GM23338 (cell line): ENCODE results near the gene LTB4R. TPM values are rescaled to one million over a fixed set of nuclear protein-coding genes. Genes with fewer than 3 reads are reported as not detected.

ENCODE experiments used
- ATAC-seq: fragments of 200-7000 bp; cut with Tn5 transposase; 3 replicates; pipeline ENCODE4 v1.9.1; 2020
- DNase-seq: peaks from one replicate; pipeline ENCODE4 v3.0.0-alpha.2; 2015; ENCODE audit warnings: low spot score
- H2AFZ ChIP-seq: fragments of 200-600 bp; sonication (generic); 2 replicates; pipeline ENCODE4 v1.8.0; 2016; ENCODE audit warnings: antibody characterized with exemption, mild to moderate bottlenecking, moderate library complexity
- H3F3A ChIP-seq: fragments of 200-600 bp; sonication (generic); replicated peaks from 2 replicates; pipeline ENCODE4 v1.8.0; 2017; ENCODE audit warnings: antibody characterized with exemption, mixed run types, low read depth
- H3K27ac ChIP-seq: fragments of 200-600 bp; sonication (generic); 2 replicates; pipeline ENCODE4 v1.6.1; 2016; ENCODE audit warnings: low read depth
- H3K27me3 ChIP-seq: fragments of 200-600 bp; sonication (generic); 2 replicates; pipeline ENCODE4 v1.8.0; 2016; ENCODE audit warnings: mild to moderate bottlenecking, mixed run types, moderate library complexity; ENCODE audit not compliant: insufficient read depth
- H3K36me3 ChIP-seq: fragments of 200-600 bp; sonication (generic); 2 replicates; pipeline ENCODE4 v1.8.0; 2016; ENCODE audit warnings: mild to moderate bottlenecking; ENCODE audit not compliant: insufficient read depth
- H3K4me1 ChIP-seq: fragments of 200-600 bp; sonication (generic); 2 replicates; pipeline ENCODE4 v1.8.0; 2016; ENCODE audit warnings: mild to moderate bottlenecking, moderate library complexity; ENCODE audit not compliant: insufficient read depth
- H3K4me2 ChIP-seq: fragments of 200-600 bp; sonication (generic); 2 replicates; pipeline ENCODE4 v1.7.1; 2017; ENCODE audit warnings: mixed run types
- H3K4me3 ChIP-seq: fragments of 200-600 bp; sonication (generic); 2 replicates; pipeline ENCODE4 v1.6.1; 2016; ENCODE audit warnings: mixed run types
- H3K79me2 ChIP-seq: fragments of 200-600 bp; sonication (generic); replicated peaks from 2 replicates; pipeline ENCODE4 v1.8.0; 2017; ENCODE audit warnings: mild to moderate bottlenecking; ENCODE audit not compliant: insufficient read depth
- H3K9me2 ChIP-seq: fragments of 200-600 bp; sonication (generic); 2 replicates; pipeline ENCODE4 v1.8.0; 2017; ENCODE audit not compliant: insufficient read depth
- H4K20me1 ChIP-seq: fragments of 200-600 bp; sonication (generic); replicated peaks from 2 replicates; pipeline ENCODE4 v1.8.0; 2017; ENCODE audit warnings: mild to moderate bottlenecking; ENCODE audit not compliant: insufficient read depth
- H3K27ac Mint-ChIP-seq: 2 replicates; pipeline ENCODE4 v1.8.0; 2020; ENCODE audit warnings: inconsistent platforms, mild to moderate bottlenecking, moderate library complexity, mixed read lengths
- H3K27me3 Mint-ChIP-seq: 3 replicates; pipeline ENCODE4 v1.8.0; 2022; ENCODE audit warnings: low read depth, mild to moderate bottlenecking, moderate library complexity, mixed read lengths, inconsistent platforms; ENCODE audit not compliant: insufficient read depth, poor library complexity
- H3K36me3 Mint-ChIP-seq: 3 replicates; pipeline ENCODE4 v1.8.0; 2021; ENCODE audit warnings: low read depth, mild to moderate bottlenecking, inconsistent platforms, moderate library complexity, mixed read lengths
- H3K4me1 Mint-ChIP-seq: 3 replicates; pipeline ENCODE4 v1.8.0; 2020; ENCODE audit warnings: mild to moderate bottlenecking, inconsistent platforms, mixed read lengths
- H3K4me3 Mint-ChIP-seq: 3 replicates; pipeline ENCODE4 v1.8.0; 2021; ENCODE audit warnings: moderate library complexity, mild to moderate bottlenecking, inconsistent platforms, mixed read lengths
- H3K9me3 Mint-ChIP-seq: 3 replicates; pipeline ENCODE4 v1.8.0; 2020; ENCODE audit warnings: moderate library complexity, mild to moderate bottlenecking, inconsistent platforms, mixed read lengths
- EZH2 ChIP-seq: fragments of 200-600 bp; sonication (generic); IDR thresholded peaks from one replicate; pipeline ENCODE4 v1.8.0; 2017; ENCODE audit warnings: antibody characterized with exemption, mild to moderate bottlenecking, low read depth; ENCODE audit not compliant: unreplicated experiment
- EZH2phosphoT487 ChIP-seq: fragments of 200-600 bp; sonication (generic); IDR thresholded peaks from one replicate; pipeline ENCODE4 v1.8.1; 2018; ENCODE audit warnings: antibody characterized with exemption; ENCODE audit not compliant: unreplicated experiment
- NANOG ChIP-seq: IDR thresholded peaks from 2 replicates; pipeline ENCODE4 v1.6.1; 2016; ENCODE audit warnings: antibody characterized with exemption, borderline replicate concordance
- POLR2AphosphoS5 ChIP-seq: IDR thresholded peaks from 2 replicates; pipeline ENCODE4 v1.6.1; 2016; ENCODE audit warnings: antibody characterized with exemption, low read depth
- ZNF114 ChIP-seq: fragments of 250-450 bp; sonication (Bioruptor Pico); IDR thresholded peaks from 2 replicates; pipeline ENCODE4 v1.5.0; 2020; ENCODE audit warnings: mild to moderate bottlenecking, moderate library complexity
- polyA plus RNA-seq: library from polyadenylated mRNA; unstranded; fragments of >200 nt; fragmentation: Nextera tagmentation; extraction: Ambion mirVana; gene quantifications from 2 replicates; pipeline ENCODE4 v1.2.1, GENCODE V29; 2016
- total RNA-seq: library from RNA; depleted of rRNA; stranded (reverse); fragments of >200 nt; shearing (Covaris generic); gene quantifications from 2 replicates; pipeline ENCODE4 v1.2.3, GENCODE V29; 2014
- TF ChIP-seq, protein P1 (sequence below), 2 experiments: fragments of 200-600 bp in 1 of 2; sonication (generic) in 1 of 2; conservative IDR thresholded peaks; 2 replicates each; pipeline versions ENCODE4 v1.5.1 to v1.6.1; 2016 to 2017; ENCODE audit warnings: antibody characterized with exemption in 2 of 2, low read depth in 2 of 2, mild to moderate bottlenecking in 2 of 2, moderate library complexity in 1 of 2

LTB4R gene
- total and polyA plus RNA-seq, 2 experiments from 2014 or later = 2.1 to 4.7 TPM

DNA sequence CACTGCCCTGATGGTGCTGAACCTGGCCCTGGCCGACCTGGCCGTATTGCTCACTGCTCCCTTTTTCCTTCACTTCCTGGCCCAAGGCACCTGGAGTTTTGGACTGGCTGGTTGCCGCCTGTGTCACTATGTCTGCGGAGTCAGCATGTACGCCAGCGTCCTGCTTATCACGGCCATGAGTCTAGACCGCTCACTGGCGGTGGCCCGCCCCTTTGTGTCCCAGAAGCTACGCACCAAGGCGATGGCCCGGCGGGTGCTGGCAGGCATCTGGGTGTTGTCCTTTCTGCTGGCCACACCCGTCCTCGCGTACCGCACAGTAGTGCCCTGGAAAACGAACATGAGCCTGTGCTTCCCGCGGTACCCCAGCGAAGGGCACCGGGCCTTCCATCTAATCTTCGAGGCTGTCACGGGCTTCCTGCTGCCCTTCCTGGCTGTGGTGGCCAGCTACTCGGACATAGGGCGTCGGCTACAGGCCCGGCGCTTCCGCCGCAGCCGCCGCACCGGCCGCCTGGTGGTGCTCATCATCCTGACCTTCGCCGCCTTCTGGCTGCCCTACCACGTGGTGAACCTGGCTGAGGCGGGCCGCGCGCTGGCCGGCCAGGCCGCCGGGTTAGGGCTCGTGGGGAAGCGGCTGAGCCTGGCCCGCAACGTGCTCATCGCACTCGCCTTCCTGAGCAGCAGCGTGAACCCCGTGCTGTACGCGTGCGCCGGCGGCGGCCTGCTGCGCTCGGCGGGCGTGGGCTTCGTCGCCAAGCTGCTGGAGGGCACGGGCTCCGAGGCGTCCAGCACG, 4.7 kb downstream of the LTB4R start:
- Mint-ChIP-seq H3K4me3 (no peak overlapping the region), H3K4me1 (no peaks in the 10 kb centered on the region; the same call in 2 of the 3 replicates), H3K27me3 (peaks cover 46% of the 10 kb centered on the region), H3K9me3 (no peaks in the 10 kb centered on the region), H3K27ac (no peak overlapping the region), H3K36me3 (no peaks in the 10 kb centered on the region; the same call in 1 of the 3 replicates)
- Histone ChIP-seq H3K79me2 (no peaks in the 10 kb centered on the region), H2AFZ (peak overlapping the region; percentile 56; the same call in 1 of the 2 replicates), H3K9me2 (no peaks in the 10 kb centered on the region), H3K27me3 (peaks cover 64% of the 10 kb centered on the region), H3F3A (no peaks in the 10 kb centered on the region), H3K27ac (no peak overlapping the region), H3K4me2 (no peak overlapping the region), H4K20me1 (no peaks in the 10 kb centered on the region), H3K4me1 (no peaks in the 10 kb centered on the region), H3K4me3 (0 out of 2 replicates have a peak overlapping the region, but pooled peaks have one; percentile 28), H3K36me3 (no peaks in the 10 kb centered on the region)
- peak; percentile 82 for DNase-seq
- no peak for TF ChIP-seq EZH2
- no peak for TF ChIP-seq EZH2phosphoT487
- no peak for TF ChIP-seq ZNF114 (CRISPR knock-in tag)
- no peak; the same call in 1 of the 2 replicates for TF ChIP-seq POLR2AphosphoS5
- TF ChIP-seq, protein P1, sequence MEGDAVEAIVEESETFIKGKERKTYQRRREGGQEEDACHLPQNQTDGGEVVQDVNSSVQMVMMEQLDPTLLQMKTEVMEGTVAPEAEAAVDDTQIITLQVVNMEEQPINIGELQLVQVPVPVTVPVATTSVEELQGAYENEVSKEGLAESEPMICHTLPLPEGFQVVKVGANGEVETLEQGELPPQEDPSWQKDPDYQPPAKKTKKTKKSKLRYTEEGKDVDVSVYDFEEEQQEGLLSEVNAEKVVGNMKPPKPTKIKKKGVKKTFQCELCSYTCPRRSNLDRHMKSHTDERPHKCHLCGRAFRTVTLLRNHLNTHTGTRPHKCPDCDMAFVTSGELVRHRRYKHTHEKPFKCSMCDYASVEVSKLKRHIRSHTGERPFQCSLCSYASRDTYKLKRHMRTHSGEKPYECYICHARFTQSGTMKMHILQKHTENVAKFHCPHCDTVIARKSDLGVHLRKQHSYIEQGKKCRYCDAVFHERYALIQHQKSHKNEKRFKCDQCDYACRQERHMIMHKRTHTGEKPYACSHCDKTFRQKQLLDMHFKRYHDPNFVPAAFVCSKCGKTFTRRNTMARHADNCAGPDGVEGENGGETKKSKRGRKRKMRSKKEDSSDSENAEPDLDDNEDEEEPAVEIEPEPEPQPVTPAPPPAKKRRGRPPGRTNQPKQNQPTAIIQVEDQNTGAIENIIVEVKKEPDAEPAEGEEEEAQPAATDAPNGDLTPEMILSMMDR (conservative IDR thresholded peaks at IDR 0.05; ENCODE audit: low read depth in 2 of 2) = peak; percentile 35 to 57
- peak; percentile 80 for ATAC-seq

DNA sequence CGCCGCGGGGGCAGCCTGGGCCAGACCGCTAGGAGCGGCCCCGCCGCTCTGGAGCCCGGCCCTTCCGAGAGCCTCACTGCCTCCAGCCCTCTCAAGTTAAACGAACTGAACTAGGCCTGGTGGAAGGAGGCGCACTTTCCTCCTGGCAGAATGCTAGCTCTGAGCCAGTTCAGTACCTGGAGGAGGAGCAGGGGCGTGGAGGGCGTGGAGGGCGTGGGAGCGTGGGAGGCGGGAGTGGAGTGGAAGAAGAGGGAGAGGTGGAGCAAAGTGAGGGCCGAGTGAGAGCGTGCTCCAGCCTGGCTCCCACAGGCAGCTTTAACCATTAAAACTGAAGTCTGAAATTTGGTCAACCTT, 5.3 kb downstream of the LTB4R start:
- H3K79me2 ChIP-seq = no peaks in the 10 kb centered on the region
- Mint-ChIP-seq H3K9me3 (no peaks in the 10 kb centered on the region), H3K36me3 (no peaks in the 10 kb centered on the region; the same call in 1 of the 3 replicates), H3K4me3 (no peak overlapping the region), H3K27me3 (peaks cover 46% of the 10 kb centered on the region), H3K27ac (no peak overlapping the region), H3K4me1 (peaks cover under 1% of the 10 kb centered on the region; the same call in 2 of the 3 replicates)
- H3K4me3 ChIP-seq = 0 out of 2 replicates have a peak overlapping the region, but pooled peaks have one; percentile 28
- H3K4me2 ChIP-seq = no peak overlapping the region
- H3K36me3 ChIP-seq = no peaks in the 10 kb centered on the region
- DNase-seq = no peak
- no peaks in the 10 kb centered on the region for H3K4me1 ChIP-seq
- H2AFZ ChIP-seq = peak overlapping the region; percentile 56; the same call in 1 of the 2 replicates
- H3K9me2 ChIP-seq = no peaks in the 10 kb centered on the region
- H3K27ac ChIP-seq = no peak overlapping the region
- H3K27me3 ChIP-seq = peaks cover 64% of the 10 kb centered on the region
- ATAC-seq = peak; percentile 48; the same call in 2 of the 3 replicates
- no peaks in the 10 kb centered on the region for H4K20me1 ChIP-seq
- H3F3A ChIP-seq = no peaks in the 10 kb centered on the region
- no peak for TF ChIP-seq NANOG
- TF ChIP-seq, protein P1 (conservative IDR thresholded peaks at IDR 0.05; ENCODE audit: low read depth in 2 of 2) = 0 out of 4 replicates have a peak, but pooled peaks of 1 of the 2 experiments have one; percentile 4
